ENCODE results near the gene FAM124B. TPM values are rescaled to one million over a fixed set of nuclear protein-coding genes. Genes with fewer than 3 reads are reported as not detected.

The FAM124B gene
- polyA plus RNA-seq, 1 donor (not counting 4 experiments of a cell fraction or from before 2014, with no cell fraction given): 0.03 TPM

GRCh38 chr2:224436634-224437033 lies 34.7 kb upstream of the FAM124B start:
- H3K27me3 ChIP-seq (ENCODE audit: control insufficient read depth, extremely low read depth, insufficient read depth, low read length): no peaks in the 10 kb centered on the region
- peak overlapping the region; percentile 22 for H3K27ac ChIP-seq (ENCODE audit: control insufficient read depth, insufficient read depth, low read length)
- no peak for TF ChIP-seq EZH2 (IDR thresholded peaks at IDR 0.05; ENCODE audit: low read length)
- TF ChIP-seq, protein P1, sequence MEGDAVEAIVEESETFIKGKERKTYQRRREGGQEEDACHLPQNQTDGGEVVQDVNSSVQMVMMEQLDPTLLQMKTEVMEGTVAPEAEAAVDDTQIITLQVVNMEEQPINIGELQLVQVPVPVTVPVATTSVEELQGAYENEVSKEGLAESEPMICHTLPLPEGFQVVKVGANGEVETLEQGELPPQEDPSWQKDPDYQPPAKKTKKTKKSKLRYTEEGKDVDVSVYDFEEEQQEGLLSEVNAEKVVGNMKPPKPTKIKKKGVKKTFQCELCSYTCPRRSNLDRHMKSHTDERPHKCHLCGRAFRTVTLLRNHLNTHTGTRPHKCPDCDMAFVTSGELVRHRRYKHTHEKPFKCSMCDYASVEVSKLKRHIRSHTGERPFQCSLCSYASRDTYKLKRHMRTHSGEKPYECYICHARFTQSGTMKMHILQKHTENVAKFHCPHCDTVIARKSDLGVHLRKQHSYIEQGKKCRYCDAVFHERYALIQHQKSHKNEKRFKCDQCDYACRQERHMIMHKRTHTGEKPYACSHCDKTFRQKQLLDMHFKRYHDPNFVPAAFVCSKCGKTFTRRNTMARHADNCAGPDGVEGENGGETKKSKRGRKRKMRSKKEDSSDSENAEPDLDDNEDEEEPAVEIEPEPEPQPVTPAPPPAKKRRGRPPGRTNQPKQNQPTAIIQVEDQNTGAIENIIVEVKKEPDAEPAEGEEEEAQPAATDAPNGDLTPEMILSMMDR (optimal IDR thresholded peaks at IDR 0.05 in 1 of 3, IDR thresholded peaks at IDR 0.05 in 1 of 3, conservative IDR thresholded peaks at IDR 0.05 in 1 of 3; ENCODE audit: extremely low read depth in 1 of 3, insufficient read depth in 2 of 3, low read length in 3 of 3): no peak
- H3K36me3 ChIP-seq (ENCODE audit: control insufficient read depth in 2 of 2, extremely low read depth in 1 of 2, insufficient read depth in 2 of 2, low read length in 2 of 2): no peaks in the 10 kb centered on the region
- H3K4me1 ChIP-seq (ENCODE audit: control insufficient read depth, extremely low read depth, insufficient read depth, low read length): peaks cover 28% of the 10 kb centered on the region
- no peak overlapping the region for H3K4me3 ChIP-seq (ENCODE audit: control insufficient read depth in 2 of 3, extremely low read depth in 1 of 3, insufficient read depth in 2 of 3, low read depth in 1 of 3, low read length in 3 of 3)
- peak; percentile 56 for DNase-seq (ENCODE audit: low read depth, low spot score)
- no peak overlapping the region for H3K9ac ChIP-seq (ENCODE audit: control insufficient read depth, extremely low read depth, insufficient read depth, low read length)
- no peak overlapping the region for H3K4me2 ChIP-seq (ENCODE audit: control insufficient read depth, extremely low read depth, insufficient read depth, low read depth, low read length)
- H3K9me3 ChIP-seq (ENCODE audit: control insufficient read depth, low read depth, low read length): no peaks in the 10 kb centered on the region
- peak; percentile 77 for FAIRE-seq
- no peaks in the 10 kb centered on the region for H3K9me1 ChIP-seq (ENCODE audit: control insufficient read depth, extremely low read depth, insufficient read depth, low read length)
- dilution Hi-C loops (cut with MboI; ENCODE audit: extremely low pct_ligation_motif_present, low sequenced_read_pairs): no loop called here
- no peak overlapping the region for H2AFZ ChIP-seq (ENCODE audit: control insufficient read depth, low read length)
- no peaks in the 10 kb centered on the region for H4K20me1 ChIP-seq (ENCODE audit: control insufficient read depth, extremely low read depth, insufficient read depth, low read length)
- H3K79me2 ChIP-seq (ENCODE audit: control insufficient read depth, insufficient read depth, low read length): no peaks in the 10 kb centered on the region

- TF ChIP-seq EZH2 (IDR thresholded peaks at IDR 0.05; ENCODE audit: low read length): no peak
- TF ChIP-seq, protein P1 (optimal IDR thresholded peaks at IDR 0.05 in 1 of 3, IDR thresholded peaks at IDR 0.05 in 1 of 3, conservative IDR thresholded peaks at IDR 0.05 in 1 of 3; ENCODE audit: extremely low read depth in 1 of 3, insufficient read depth in 2 of 3, low read length in 3 of 3): no peak
- H3K79me2 ChIP-seq (ENCODE audit: control insufficient read depth, insufficient read depth, low read length): no peaks in the 10 kb centered on the region
- H3K9ac ChIP-seq (ENCODE audit: control insufficient read depth, extremely low read depth, insufficient read depth, low read length): no peak overlapping the region
- no peaks in the 10 kb centered on the region for H3K9me1 ChIP-seq (ENCODE audit: control insufficient read depth, extremely low read depth, insufficient read depth, low read length)
- no peaks in the 10 kb centered on the region for H4K20me1 ChIP-seq (ENCODE audit: control insufficient read depth, extremely low read depth, insufficient read depth, low read length)
- H3K27ac ChIP-seq (ENCODE audit: control insufficient read depth, insufficient read depth, low read length): no peak overlapping the region
- H3K4me2 ChIP-seq (ENCODE audit: control insufficient read depth, extremely low read depth, insufficient read depth, low read depth, low read length): no peak overlapping the region
- no peaks in the 10 kb centered on the region for H3K36me3 ChIP-seq (ENCODE audit: control insufficient read depth in 2 of 2, extremely low read depth in 1 of 2, insufficient read depth in 2 of 2, low read length in 2 of 2)
- peaks cover 20% of the 10 kb centered on the region for H3K4me1 ChIP-seq (ENCODE audit: control insufficient read depth, extremely low read depth, insufficient read depth, low read length)
- dilution Hi-C loops (cut with MboI; ENCODE audit: extremely low pct_ligation_motif_present, low sequenced_read_pairs): no loop called here
- H3K9me3 ChIP-seq (ENCODE audit: control insufficient read depth, low read depth, low read length): no peaks in the 10 kb centered on the region
- DNase-seq (ENCODE audit: low read depth, low spot score): no peak
- H2AFZ ChIP-seq (ENCODE audit: control insufficient read depth, low read length): no peak overlapping the region
- FAIRE-seq: no peak
- no peaks in the 10 kb centered on the region for H3K27me3 ChIP-seq (ENCODE audit: control insufficient read depth, extremely low read depth, insufficient read depth, low read length)
- H3K4me3 ChIP-seq (ENCODE audit: control insufficient read depth in 2 of 3, extremely low read depth in 1 of 3, insufficient read depth in 2 of 3, low read depth in 1 of 3, low read length in 3 of 3): no peak overlapping the region
These were observed 32.7 kb upstream of the FAM124B start for GRCh38 chr2:224434618-224435017.

Measured in keratinocyte (primary cell).